GM18526 (cell line): Measurements from ENCODE around the gene SCAF1.

Experiments
- POLR2A ChIP-seq: IDR thresholded peaks from 3 replicates; pipeline ENCODE4 v1.6.1; 2011; ENCODE audit not compliant: insufficient read length; ENCODE audit errors: extremely low read depth

SCAF1 gene

DNA sequence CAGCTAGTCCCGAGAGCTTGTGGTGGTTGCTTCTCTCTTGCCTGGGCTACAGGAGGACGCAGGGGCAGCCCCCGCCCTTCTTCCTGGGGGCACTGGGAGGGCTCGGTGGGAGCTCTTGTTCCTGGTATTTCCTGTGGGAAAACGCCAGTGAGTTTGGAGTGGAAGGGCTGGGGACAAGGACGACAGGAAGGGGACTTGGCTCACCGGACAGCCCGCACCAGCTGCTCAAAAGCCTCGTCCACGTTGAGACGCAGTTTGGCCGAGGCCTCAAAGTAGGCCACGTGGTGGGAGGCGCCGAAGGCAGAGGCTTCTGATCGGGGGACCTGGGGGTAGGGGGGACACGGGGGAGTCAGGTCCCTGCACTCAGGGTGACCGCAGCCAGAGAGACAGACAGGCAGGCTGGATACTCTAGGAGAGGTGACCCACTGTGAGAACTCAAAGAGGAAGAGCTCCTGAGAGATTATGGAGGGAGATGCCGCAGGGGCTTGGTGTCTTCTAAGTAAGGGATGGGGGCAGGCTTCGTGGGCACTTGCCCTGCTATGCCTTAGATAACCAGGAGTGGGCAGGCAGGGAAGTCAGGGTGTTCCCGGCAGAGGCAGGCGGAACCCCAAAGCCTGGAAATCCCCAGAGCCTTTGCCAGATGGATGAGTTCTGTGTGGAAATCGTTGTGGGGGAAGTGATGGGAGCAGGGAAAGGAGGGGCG lies 6.3 kb upstream of the SCAF1 start:
- TF ChIP-seq POLR2A, result no peak

DNA sequence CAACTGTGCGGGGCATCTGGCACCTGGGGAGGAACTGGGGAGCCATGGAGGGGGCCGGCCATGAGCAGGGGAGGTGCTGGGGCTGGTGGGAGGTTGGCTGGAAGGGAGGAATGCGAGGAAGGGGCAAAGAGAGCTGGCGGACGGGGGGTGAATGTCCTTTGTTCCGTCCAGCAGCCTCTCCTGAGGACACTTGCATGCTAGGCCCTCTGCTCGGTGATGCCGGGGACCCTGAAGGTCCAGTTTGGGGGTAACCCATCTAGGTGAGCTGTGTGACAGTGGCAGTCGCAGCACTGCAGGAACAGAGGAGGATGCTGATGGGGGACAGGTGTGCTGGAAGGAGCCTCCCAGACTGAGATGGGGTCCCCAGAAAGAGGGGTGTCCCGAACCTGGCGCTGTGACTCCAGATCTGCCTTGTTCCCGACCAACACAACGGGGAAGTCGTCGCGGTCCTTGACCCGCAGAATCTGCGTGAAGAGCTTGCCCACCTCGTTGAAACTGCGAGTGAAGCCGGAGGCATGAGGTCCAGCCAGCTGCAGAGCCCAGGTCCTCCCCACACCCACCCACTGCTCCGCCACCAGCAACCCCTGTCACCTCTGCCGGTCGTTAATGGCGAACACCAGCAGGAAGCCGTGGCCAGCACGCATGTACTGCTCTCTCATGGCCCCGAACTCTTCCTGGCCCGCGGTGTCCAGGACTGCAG lies 5.6 kb upstream of the SCAF1 start:
- no peak for TF ChIP-seq POLR2A

DNA sequence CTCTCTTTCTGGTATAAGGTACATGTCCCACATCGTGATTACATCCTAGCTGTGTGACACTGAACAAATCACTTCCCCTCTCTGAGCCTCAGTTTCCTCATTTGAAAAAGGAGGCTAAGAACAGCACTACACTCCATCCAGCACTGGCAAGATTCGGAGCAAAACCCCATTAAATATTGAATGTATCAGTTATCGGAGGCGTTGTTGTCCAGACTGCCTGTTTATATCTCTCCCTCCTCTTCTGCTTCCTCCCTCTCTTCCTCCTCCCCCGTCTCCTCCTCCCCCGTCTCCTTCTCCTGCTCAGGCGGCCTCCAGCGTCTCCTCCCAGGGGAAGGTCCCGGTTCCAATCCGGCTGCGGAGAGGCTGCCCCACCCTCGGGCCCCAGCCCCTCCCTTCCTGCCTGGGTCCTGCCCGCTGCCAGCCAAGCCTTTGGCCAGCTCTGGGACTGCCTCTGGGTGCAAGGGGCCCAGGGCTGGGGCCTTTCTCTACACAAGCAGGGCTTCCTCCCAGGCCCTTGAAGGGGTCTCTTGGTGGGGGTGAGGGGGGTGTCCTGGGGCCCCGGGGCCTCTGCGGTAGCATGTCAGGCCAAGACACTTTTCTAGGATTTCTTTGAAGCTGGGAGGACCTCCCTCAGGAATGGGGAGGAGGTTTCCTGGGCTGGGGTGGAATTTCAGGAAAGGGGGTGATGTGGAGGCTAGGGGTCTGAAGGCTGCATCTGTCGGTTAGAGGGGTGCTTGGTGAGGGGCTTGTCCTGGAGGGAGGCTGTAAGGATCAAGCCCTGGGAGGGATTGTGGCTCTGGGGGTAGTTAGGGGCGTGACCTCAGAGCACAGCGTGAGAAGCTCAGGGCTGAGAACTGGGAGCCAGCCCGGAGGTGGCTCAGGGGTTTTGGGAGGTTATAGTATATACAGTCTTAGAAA lies 3.9 kb upstream of the SCAF1 start:
- no peak for TF ChIP-seq POLR2A

DNA sequence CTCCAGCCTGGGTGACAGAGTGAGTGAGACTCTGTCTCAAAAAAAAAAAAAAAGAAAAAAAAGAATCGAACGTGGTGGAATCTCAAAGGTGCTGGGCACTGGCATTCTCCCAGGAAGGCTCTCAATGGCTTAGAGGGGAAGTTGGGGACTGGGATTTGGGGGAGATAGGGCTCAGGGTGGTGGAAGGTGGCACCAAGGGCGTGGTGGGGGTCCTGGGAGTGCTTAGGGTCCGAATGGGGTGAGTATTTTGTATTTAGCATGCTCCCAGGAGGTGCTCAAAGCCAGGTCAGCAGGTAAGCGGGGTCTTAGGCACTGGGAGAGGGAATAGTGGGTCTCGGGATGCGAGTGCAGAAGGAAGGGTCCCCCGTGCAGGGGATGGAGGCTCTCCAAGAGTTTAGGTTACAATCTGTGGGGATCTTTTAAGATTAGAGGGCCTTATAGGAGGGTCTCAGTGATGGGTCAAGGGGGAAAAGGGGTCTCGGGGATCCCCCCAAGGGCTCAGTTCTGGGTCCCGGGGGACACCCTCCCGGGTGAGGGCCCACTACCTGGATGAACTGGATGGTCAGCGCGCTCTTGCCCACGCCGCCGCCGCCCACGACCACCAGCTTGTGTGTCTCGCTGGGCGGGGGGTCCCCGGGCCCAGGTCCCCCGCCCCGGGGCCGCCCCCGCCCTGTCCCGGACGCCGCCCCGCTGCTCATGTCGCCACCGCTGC lies 2.5 kb upstream of the SCAF1 start:
- TF ChIP-seq POLR2A, result no peak

DNA sequence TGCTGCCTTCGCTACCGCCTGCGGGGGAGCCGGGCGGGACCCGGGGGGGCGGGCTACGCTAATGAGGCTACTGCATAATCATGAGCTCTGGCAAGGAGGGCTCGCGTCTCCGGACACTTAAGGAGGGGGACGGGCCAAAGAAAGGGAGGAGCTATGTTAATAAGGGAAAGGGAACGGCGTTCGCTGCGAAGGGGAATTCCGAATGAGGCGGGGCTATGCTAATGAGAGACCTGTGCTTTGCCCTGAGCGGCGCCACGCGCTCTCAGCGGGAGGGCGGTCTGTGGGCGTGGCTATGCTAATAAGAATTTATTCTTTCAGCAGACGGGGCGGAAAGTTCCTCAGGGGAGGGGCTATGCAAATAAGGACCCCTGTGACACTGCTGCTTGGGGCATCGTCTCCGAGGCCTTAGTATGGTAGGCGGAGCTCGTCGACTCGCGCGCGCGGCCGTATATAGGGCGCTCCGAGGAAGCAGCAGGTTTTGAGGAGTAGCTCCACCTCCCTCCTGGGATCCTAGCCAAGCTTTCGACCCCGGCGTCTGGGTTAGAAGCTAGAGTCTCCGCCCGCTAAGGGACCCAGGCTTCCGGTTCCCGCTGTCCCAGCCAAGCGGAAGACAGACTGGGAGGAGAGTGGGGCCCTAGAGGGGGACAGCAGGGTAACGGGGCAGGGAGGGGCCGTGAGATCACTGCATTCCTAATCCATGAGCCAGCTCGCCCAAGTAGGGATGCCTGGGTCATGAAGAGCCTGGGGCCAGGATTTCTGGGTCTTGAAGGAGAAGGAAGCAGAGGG lies 1.7 kb upstream of the SCAF1 start, which contains the start of gene RRAS:
RRAS (minus strand) TSS at position 31 of the 786 bp plus-strand sequence. CDS start 45 bp downstream, outside the sequence.
- peak; percentile 84 for TF ChIP-seq POLR2A

DNA sequence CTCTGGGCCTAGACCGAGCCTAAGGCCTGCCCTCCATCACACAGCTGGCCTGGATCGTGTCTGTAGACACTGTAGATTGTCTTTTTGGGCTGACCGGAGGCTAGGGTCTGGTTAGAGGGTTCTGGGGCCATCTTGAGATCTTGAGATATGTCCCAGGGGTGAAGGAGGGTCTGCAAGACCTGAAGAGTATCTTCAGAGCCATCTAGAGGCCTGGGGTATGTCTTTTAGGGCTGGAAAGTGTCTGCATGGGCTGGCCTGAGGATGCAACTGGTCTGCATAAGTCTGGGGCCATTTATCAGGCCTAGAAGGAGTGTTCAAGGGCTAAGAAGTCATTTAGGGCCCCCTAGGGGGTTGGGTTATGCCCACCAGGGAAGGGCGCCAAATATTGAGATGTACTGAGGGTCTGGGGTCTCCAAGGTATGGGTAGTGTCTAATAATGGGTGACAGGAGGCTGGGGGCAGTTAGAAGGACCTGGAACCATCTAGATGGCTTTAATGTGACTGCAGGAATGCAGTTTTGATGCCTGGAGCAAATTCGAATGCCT lies 555 bp downstream of the SCAF1 start:
- no peak for TF ChIP-seq POLR2A

DNA sequence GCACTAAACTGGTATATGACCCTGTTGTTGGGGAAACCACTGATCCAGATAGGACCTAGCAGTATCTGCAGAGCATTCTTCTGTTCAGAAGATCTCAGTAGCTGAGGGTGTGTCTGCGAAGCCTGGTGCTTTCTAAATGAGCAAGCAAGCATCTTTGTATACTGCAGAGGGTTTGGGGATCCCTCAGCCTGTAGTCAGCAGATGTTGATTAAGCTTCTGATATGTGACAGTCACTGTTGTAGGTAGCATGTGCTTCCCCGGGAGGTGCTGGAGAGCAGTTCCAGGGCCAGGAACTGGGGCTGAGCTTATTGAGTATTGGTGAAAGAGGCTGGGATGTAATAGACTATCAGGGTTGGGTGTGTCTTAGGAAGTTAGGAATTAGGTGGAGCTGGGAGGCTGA lies 1.5 kb downstream of the SCAF1 start:
- no peak for TF ChIP-seq POLR2A

DNA sequence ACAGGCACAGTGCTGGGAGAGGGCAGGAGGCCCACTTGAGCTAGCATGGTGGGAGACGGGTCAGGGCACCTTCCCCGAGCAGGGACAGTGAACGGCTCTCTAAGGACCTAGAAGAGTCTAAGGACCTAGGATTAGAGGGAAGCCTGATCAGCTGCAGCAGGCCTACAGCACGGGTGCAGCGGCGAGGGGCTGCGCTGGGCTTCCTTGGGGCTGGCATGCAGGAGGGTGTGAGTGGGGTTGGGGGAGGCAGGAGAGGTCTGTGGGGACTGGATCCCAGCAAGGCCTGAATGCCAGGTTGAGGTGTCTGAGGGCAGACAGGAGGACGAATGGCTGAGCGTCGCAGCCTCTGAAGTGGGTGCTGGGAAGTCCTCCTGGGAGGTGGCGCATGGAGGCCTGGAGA lies 3.6 kb downstream of the SCAF1 start:
- no peak for TF ChIP-seq POLR2A

DNA sequence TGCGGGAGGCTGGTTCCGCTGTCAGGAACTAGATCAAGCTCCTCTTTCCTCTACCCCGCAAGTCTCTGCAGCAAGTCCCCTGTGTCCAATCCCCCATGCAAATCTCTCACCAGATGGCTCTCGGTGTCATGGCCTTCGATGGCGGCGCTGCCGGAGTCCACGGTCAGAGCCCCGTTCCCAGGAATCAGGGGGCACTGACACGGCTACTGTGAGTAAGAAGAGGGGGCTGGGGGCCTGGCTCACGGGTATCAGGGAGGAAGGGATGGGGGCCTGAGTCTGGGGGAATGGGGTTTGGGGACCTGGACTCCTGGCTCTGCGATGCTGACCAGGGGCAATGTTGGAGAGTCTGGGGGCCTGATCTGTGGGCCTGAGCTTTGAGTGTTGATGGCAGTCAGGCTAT lies 4.0 kb downstream of the SCAF1 start:
- no peak for TF ChIP-seq POLR2A

DNA sequence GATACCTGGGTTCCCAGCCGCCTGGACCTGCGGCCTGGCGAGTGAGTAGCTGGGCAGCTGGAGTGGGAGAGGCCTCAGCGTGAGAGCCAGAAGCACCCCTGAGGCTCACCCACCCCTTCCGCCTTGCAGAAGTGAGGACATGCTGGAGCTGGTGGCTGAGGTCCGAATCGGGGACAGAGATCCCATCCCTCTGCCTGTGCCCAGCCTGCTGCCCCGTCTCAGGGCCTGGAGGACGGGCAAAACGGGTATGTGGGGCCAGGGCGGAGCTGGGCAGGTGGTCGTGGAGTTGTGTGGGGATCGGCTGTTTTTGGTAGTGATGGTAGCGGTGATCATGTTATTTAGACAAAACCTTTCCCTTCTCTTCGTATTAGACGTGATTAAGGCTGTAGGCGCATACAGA lies 4.6 kb downstream of the SCAF1 start:
- no peak for TF ChIP-seq POLR2A

DNA sequence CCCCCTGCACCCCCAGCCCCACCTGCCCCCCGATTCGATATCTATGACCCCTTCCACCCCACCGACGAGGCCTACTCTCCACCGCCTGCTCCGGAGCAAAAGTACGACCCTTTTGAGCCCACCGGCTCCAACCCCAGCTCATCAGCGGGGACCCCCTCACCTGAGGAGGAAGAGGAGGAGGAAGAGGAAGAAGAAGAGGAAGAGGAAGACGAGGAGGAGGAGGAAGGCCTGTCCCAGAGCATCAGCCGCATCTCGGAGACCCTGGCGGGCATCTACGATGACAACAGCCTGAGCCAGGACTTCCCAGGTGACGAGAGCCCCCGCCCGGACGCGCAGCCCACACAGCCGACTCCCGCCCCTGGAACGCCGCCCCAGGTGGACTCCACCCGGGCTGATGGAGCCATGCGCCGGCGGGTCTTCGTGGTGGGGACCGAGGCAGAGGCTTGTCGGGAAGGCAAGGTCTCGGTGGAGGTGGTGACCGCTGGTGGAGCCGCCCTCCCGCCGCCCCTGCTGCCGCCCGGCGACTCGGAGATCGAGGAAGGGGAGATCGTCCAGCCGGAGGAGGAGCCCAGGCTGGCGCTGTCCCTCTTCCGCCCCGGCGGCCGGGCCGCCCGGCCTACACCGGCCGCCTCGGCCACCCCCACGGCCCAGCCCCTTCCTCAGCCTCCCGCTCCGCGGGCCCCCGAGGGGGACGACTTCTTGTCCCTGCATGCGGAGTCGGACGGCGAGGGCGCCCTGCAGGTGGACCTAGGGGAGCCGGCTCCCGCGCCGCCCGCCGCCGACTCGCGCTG lies 9.2 kb downstream of the SCAF1 start:
- TF ChIP-seq POLR2A, result no peak

DNA sequence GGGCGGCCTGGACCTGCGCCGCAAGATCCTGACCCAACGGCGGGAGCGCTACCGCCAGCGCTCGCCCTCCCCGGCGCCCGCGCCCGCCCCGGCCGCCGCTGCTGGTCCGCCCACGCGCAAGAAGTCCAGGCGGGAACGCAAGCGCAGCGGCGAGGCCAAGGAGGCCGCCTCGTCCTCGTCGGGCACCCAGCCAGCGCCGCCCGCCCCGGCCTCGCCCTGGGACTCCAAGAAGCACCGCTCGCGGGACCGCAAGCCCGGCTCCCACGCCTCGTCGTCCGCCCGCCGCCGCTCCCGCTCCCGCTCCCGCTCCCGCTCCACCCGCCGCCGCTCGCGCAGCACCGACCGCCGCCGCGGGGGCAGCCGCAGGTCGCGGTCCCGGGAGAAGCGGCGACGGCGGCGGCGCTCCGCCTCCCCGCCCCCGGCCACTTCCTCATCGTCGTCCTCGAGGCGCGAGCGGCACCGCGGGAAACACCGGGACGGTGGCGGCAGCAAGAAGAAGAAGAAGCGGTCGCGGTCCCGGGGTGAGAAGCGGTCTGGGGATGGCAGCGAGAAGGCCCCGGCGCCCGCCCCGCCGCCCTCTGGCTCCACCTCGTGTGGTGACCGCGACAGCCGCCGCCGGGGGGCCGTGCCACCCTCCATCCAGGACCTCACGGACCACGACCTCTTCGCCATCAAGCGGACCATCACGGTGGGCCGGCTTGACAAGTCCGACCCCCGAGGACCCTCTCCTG lies 10.0 kb downstream of the SCAF1 start:
- TF ChIP-seq POLR2A, result no peak
